Measurements from ENCODE around the gene MED29.
A peak's percentile ranks its signal among the peaks of the same experiment; 100 is the strongest.

The MED29 gene

GRCh38 chr19:39390751-39391437, at the start of gene MED29, which contains the start of gene PAF1:
Gene MED29 (plus strand): TSS chr19:39391378. CDS start chr19:39391423, 45 bp downstream.
Gene PAF1 (minus strand): TSS chr19:39391106. CDS start chr19:39390864, 242 bp downstream.
- H3K9me3 ChIP-seq (ENCODE audit: control insufficient read depth in 1 of 2, low read length in 2 of 2) = no peaks in the 10 kb centered on the region
- peak within 1 kb of the TSS; percentile 94 to 97 for H3K4me3 ChIP-seq (ENCODE audit: low read depth in 1 of 2, low read length in 2 of 2)
- peaks cover 44 to 51% of the 10 kb centered on the region in 2 donors for H3K36me3 ChIP-seq (ENCODE audit: control insufficient read depth in 1 of 2, insufficient read depth in 2 of 2, low read length in 2 of 2)
- H3K27me3 ChIP-seq (ENCODE audit: low read depth, low read length) = no peaks in the 10 kb centered on the region
- peaks cover 15 to 24% of the 10 kb centered on the region in 2 donors for H3K4me1 ChIP-seq (ENCODE audit: control insufficient read depth in 1 of 2, insufficient read depth in 2 of 2, low read length in 2 of 2)
- H3K27ac ChIP-seq (ENCODE audit: low read length) = peak within 1 kb of the TSS; percentile 93

GRCh38 chr19:39341719-39342604, 49.2 kb upstream of the MED29 start, which contains the start of gene SAMD4B:
Gene SAMD4B (plus strand): TSS chr19:39342421. CDS start chr19:39356894, 14,473 bp downstream.
- H3K36me3 ChIP-seq (ENCODE audit: control insufficient read depth in 1 of 2, insufficient read depth in 2 of 2, low read length in 2 of 2) = peaks cover 4 to 10% of the 10 kb centered on the region in 2 donors
- peak within 1 kb of the TSS; percentile 94 to 100 for H3K4me3 ChIP-seq (ENCODE audit: low read depth in 1 of 2, low read length in 2 of 2)
- no peaks in the 10 kb centered on the region for H3K9me3 ChIP-seq (ENCODE audit: control insufficient read depth in 1 of 2, low read length in 2 of 2)
- H3K27ac ChIP-seq (ENCODE audit: low read length) = peak within 1 kb of the TSS; percentile 98
- peaks cover 20 to 44% of the 10 kb centered on the region in 2 donors for H3K4me1 ChIP-seq (ENCODE audit: control insufficient read depth in 1 of 2, insufficient read depth in 2 of 2, low read length in 2 of 2)
- no peaks in the 10 kb centered on the region for H3K27me3 ChIP-seq (ENCODE audit: low read depth, low read length)

GRCh38 chr19:39342647-39343305, 48.4 kb upstream of the MED29 start:
- Histone ChIP-seq H3K27ac (ENCODE audit: low read length) (peak overlapping the region; percentile 73), H3K4me1 (ENCODE audit: control insufficient read depth in 1 of 2, insufficient read depth in 2 of 2, low read length in 2 of 2) (peaks cover 20 to 44% of the 10 kb centered on the region in 2 donors), H3K27me3 (ENCODE audit: low read depth, low read length) (no peaks in the 10 kb centered on the region), H3K4me3 (ENCODE audit: low read depth in 1 of 2, low read length in 2 of 2) (peak overlapping the region; percentile 77 to 78), H3K9me3 (ENCODE audit: control insufficient read depth in 1 of 2, low read length in 2 of 2) (no peaks in the 10 kb centered on the region), H3K36me3 (ENCODE audit: control insufficient read depth in 1 of 2, insufficient read depth in 2 of 2, low read length in 2 of 2) (peaks cover 4 to 10% of the 10 kb centered on the region in 2 donors)

GRCh38 chr19:39345956-39346355, 45.2 kb upstream of the MED29 start:
- Histone ChIP-seq H3K9me3 (ENCODE audit: control insufficient read depth in 1 of 2, low read length in 2 of 2) (no peaks in the 10 kb centered on the region), H3K36me3 (ENCODE audit: control insufficient read depth in 1 of 2, insufficient read depth in 2 of 2, low read length in 2 of 2) (peaks cover 10 to 15% of the 10 kb centered on the region in 2 donors), H3K4me1 (ENCODE audit: control insufficient read depth in 1 of 2, insufficient read depth in 2 of 2, low read length in 2 of 2) (peaks cover 16 to 40% of the 10 kb centered on the region in 2 donors), H3K4me3 (ENCODE audit: low read depth in 1 of 2, low read length in 2 of 2) (no peak overlapping the region), H3K27ac (ENCODE audit: low read length) (peak overlapping the region; percentile 23), H3K27me3 (ENCODE audit: low read depth, low read length) (no peaks in the 10 kb centered on the region)

GRCh38 chr19:39347332-39348164, 43.6 kb upstream of the MED29 start:
- Histone ChIP-seq H3K4me3 (ENCODE audit: low read depth in 1 of 2, low read length in 2 of 2) (no peak overlapping the region), H3K4me1 (ENCODE audit: control insufficient read depth in 1 of 2, insufficient read depth in 2 of 2, low read length in 2 of 2) (peaks cover 15 to 33% of the 10 kb centered on the region in 2 donors), H3K36me3 (ENCODE audit: control insufficient read depth in 1 of 2, insufficient read depth in 2 of 2, low read length in 2 of 2) (peaks cover 18 to 22% of the 10 kb centered on the region in 2 donors)

GRCh38 chr19:39349326-39349725, 41.9 kb upstream of the MED29 start:
- no peak overlapping the region for H3K4me3 ChIP-seq (ENCODE audit: low read depth in 1 of 2, low read length in 2 of 2)
- H3K36me3 ChIP-seq (ENCODE audit: control insufficient read depth in 1 of 2, insufficient read depth in 2 of 2, low read length in 2 of 2) = peaks cover 25 to 27% of the 10 kb centered on the region in 2 donors
- H3K27me3 ChIP-seq (ENCODE audit: low read depth, low read length) = no peaks in the 10 kb centered on the region
- no peak overlapping the region for H3K27ac ChIP-seq (ENCODE audit: low read length)
- peaks cover 7 to 20% of the 10 kb centered on the region in 2 donors for H3K4me1 ChIP-seq (ENCODE audit: control insufficient read depth in 1 of 2, insufficient read depth in 2 of 2, low read length in 2 of 2)
- no peaks in the 10 kb centered on the region for H3K9me3 ChIP-seq (ENCODE audit: control insufficient read depth in 1 of 2, low read length in 2 of 2)

More at GRCh38 chr19:39347332-39348164, 43.6 kb upstream of the MED29 start:
- Histone ChIP-seq H3K27ac (ENCODE audit: low read length) (no peak overlapping the region), H3K9me3 (ENCODE audit: control insufficient read depth in 1 of 2, low read length in 2 of 2) (no peaks in the 10 kb centered on the region), H3K27me3 (ENCODE audit: low read depth, low read length) (no peaks in the 10 kb centered on the region)

GRCh38 chr19:39350156-39350555, 41.0 kb upstream of the MED29 start:
- no peak overlapping the region for H3K4me3 ChIP-seq (ENCODE audit: low read depth in 1 of 2, low read length in 2 of 2)
- no peaks in the 10 kb centered on the region for H3K27me3 ChIP-seq (ENCODE audit: low read depth, low read length)
- peaks cover 31 to 33% of the 10 kb centered on the region in 2 donors for H3K36me3 ChIP-seq (ENCODE audit: control insufficient read depth in 1 of 2, insufficient read depth in 2 of 2, low read length in 2 of 2)
- H3K4me1 ChIP-seq (ENCODE audit: control insufficient read depth in 1 of 2, insufficient read depth in 2 of 2, low read length in 2 of 2) = peaks cover 0 to 12% of the 10 kb centered on the region in 2 donors
- H3K9me3 ChIP-seq (ENCODE audit: control insufficient read depth in 1 of 2, low read length in 2 of 2) = no peaks in the 10 kb centered on the region
- no peak overlapping the region for H3K27ac ChIP-seq (ENCODE audit: low read length)

GRCh38 chr19:39351537-39352064, 39.6 kb upstream of the MED29 start:
- Histone ChIP-seq H3K4me1 (ENCODE audit: control insufficient read depth in 1 of 2, insufficient read depth in 2 of 2, low read length in 2 of 2) (no peaks in the 10 kb centered on the region), H3K4me3 (ENCODE audit: low read depth in 1 of 2, low read length in 2 of 2) (no peak overlapping the region), H3K36me3 (ENCODE audit: control insufficient read depth in 1 of 2, insufficient read depth in 2 of 2, low read length in 2 of 2) (peaks cover 39 to 42% of the 10 kb centered on the region in 2 donors), H3K9me3 (ENCODE audit: control insufficient read depth in 1 of 2, low read length in 2 of 2) (no peaks in the 10 kb centered on the region), H3K27ac (ENCODE audit: low read length) (peak overlapping the region; percentile 54), H3K27me3 (ENCODE audit: low read depth, low read length) (no peaks in the 10 kb centered on the region)

GRCh38 chr19:39352381-39353255, 38.6 kb upstream of the MED29 start:
- peak overlapping the region; percentile 54 for H3K27ac ChIP-seq (ENCODE audit: low read length)
- no peak overlapping the region for H3K4me3 ChIP-seq (ENCODE audit: low read depth in 1 of 2, low read length in 2 of 2)
- no peaks in the 10 kb centered on the region for H3K9me3 ChIP-seq (ENCODE audit: control insufficient read depth in 1 of 2, low read length in 2 of 2)
- H3K4me1 ChIP-seq (ENCODE audit: control insufficient read depth in 1 of 2, insufficient read depth in 2 of 2, low read length in 2 of 2) = no peaks in the 10 kb centered on the region
- no peaks in the 10 kb centered on the region for H3K27me3 ChIP-seq (ENCODE audit: low read depth, low read length)
- peaks cover 48 to 52% of the 10 kb centered on the region in 2 donors for H3K36me3 ChIP-seq (ENCODE audit: control insufficient read depth in 1 of 2, insufficient read depth in 2 of 2, low read length in 2 of 2)

Measured in muscle layer of duodenum (tissue), 2 donors.